Measurements from ENCODE around the gene SUSD4.

GRCh38 chr1:223269006-223269405 is 95.0 kb downstream of the SUSD4 start:
- TF ChIP-seq POLR2AphosphoS5 (IDR thresholded peaks at IDR 0.05) (no peak), CTCF (IDR thresholded peaks at IDR 0.05) (no peak), POLR2A (IDR thresholded peaks at IDR 0.05; ENCODE audit: low read depth) (no peak), EP300 (IDR thresholded peaks at IDR 0.05) (no peak)
